HG03066 (cell line): ENCODE results near the gene YWHAG.
"Not testable (repeated sequence)": the region's sequence is repeated elsewhere in the genome, so short reads cannot be mapped to it uniquely, and the experiment has no call there.

Source experiments
- ATAC-seq: cut with Tn5 transposase; IDR thresholded peaks from one replicate; pipeline ENCODE4 v1.9.1; 2021; ENCODE audit warnings: low read depth; ENCODE audit not compliant: unreplicated experiment

Gene YWHAG

DNA sequence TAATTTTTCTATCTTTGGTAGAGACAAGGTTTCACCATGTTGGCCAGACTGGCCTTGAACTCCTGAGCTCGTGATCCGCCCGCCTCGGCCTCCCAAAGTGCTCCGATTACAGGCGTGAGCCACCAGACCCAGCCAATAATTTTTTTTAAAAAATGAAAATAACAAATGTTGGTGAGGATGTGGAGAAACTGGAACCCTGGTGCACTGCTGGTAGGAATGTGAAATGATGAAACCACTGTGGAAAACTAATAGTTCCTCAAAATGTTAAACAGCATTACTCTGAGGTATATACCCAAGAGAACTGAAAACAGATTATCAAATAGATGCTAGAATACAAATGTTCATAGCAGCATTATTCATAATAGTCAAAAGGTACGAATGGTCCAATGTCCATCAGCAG is 23.0 kb upstream of the YWHAG start:
- ATAC-seq: no peak

GRCh38 chr7:76380623-76380966 is 21.8 kb upstream of the YWHAG start:
- no peak for ATAC-seq

GRCh38 chr7:76377186-76377918 is 18.6 kb upstream of the YWHAG start:
- ATAC-seq: no peak

DNA sequence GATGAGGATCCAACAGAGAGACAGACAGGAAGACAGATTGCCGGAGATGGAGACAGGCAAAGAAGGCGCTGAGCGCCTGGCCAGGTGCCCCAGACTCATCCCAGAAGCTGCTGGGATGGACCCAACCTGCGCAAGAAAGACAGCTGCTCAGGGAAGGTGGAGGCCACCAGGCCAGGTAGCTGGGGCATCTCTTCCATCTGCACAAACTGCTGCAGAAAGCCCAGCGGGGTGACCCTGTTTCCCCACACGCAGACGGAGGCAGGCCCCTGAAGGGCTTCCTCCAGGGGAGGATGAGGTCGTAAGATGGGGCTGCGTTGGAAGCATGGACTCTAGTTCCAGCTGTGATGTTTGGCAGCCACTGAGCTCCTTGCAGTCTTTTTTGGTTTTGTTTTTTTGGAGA is 16.5 kb upstream of the YWHAG start:
- no peak for ATAC-seq

- no peak for ATAC-seq
Measured at GRCh38 chr7:76372984-76373833, 14.4 kb upstream of the YWHAG start.

- ATAC-seq: no peak
Measured at GRCh38 chr7:76371396-76371795, 12.6 kb upstream of the YWHAG start.

- ATAC-seq: no peak
Measured at GRCh38 chr7:76369018-76369417, 10.2 kb upstream of the YWHAG start.

DNA sequence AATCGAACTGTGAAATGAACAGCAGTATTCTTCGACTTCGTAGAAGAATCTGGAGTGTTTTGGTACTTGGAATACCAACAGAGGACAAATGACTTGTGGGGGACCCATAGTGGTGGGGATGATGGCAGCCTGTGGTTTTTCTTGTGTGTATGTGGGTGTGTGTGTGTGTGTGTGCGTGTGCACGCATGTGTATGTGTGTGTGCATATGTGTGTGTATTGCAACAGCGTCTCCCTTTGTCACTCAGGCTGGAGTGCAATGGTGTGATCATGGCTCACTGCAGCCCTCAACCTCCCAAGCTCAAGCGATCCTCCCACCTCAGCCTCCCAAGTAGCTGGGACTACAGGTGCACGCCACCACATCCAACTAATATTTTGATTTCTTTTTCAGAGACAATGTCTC is 9.4 kb upstream of the YWHAG start:
- ATAC-seq: no peak

DNA sequence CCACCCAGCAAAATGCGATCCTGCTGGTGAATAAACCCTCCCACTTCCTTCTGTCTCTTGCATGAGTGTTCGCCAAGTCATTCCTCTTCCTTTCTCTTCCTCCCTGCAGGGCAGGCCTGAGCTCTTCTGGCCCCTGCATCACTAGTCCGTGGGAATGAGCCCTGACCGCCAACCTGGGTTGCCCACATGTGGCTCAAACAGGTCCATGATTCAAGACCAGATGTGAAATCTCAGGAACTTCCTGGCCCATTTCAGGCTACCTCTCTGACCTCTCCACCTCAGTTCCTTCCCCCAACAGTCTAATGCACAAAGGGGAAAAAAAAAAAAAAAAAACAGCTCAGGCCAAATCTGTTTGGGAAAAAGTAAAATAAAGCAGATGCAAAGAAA is 5.4 kb upstream of the YWHAG start:
- peak; percentile 2 for ATAC-seq

- not testable (repeated sequence) for ATAC-seq
Measured at GRCh38 chr7:76363754-76364153, 5.0 kb upstream of the YWHAG start.

DNA sequence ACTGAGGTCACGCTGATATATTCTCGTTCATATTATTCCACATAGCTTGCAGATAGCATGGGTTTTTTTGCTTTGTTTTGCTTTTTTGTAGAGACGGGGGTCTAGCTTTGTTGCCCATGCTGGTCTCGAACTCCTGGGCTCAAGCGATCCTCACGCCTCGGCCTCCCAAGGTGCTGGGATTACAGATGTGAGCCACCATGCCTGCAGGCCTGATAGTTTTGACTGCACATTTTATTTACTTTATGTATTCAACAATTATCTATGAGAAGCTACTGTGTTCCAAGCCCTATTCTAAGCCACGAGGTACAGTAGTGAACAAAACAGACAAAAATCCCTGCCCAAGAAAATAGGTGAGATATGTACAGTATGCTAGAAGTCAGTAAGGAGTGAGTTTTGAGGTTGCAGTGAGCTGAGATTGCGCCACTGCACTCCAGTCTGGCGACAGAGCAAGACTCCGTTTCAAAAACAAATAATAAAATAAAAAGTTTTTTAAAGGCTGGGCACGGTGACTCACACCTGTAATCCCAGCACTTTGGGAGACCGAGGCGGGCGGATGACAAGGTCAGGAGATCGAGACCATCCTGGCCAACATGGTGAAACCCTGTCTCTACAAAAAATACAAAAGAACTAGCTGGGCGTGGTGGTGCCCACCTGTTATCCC is 1.3 kb upstream of the YWHAG start:
- ATAC-seq: no peak

GRCh38 chr7:76359111-76359977 is 553 bp upstream of the YWHAG start:
- ATAC-seq: peak; percentile 89

DNA sequence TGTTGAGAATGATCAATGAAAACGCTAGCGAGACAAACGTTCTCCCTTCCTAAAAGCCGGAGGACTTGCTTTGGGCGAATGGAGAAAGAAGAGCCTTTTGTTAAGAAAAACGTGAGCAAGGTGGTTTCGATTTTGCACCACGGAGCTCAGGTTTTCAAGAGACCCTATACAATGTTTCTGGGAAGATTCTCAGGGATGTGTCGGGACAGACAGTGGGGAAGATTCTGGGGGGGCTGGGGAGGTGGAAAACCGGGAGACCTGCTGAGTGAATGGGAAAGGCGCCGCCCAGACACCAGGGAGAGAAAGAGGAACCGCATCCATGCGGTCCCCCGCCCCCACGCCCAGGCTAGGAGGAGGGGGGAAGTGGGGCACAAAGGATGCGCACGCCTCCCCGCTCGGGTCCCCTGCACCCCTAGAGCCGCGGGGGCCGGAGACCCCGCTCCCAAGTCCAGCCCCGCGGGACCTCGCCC is 745 bp downstream of the YWHAG start:
- peak; percentile 27 for ATAC-seq

- no peak for ATAC-seq
Measured at GRCh38 chr7:76357475-76358010, 1.2 kb downstream of the YWHAG start.

GRCh38 chr7:76356823-76357222 is 2.0 kb downstream of the YWHAG start:
- no peak for ATAC-seq

DNA sequence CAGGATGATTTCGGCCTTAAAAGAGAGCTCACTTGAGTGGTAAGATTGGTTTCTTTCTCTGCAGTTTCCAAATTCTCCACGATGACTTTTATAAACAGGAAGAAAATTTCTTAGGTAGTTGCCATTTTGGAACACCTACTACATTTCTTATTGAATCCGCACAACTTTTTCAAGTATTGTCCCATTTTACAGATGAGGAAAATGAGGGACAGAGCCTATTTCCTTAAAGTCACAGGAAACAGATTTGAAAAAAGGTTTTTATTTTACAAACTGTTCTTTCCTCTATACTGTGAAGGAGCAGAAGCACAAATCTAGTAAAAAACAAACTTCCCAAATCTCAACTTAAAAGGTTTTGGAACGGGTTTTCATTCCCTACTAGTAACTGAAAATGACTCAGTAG is 2.7 kb downstream of the YWHAG start:
- ATAC-seq: no peak

DNA sequence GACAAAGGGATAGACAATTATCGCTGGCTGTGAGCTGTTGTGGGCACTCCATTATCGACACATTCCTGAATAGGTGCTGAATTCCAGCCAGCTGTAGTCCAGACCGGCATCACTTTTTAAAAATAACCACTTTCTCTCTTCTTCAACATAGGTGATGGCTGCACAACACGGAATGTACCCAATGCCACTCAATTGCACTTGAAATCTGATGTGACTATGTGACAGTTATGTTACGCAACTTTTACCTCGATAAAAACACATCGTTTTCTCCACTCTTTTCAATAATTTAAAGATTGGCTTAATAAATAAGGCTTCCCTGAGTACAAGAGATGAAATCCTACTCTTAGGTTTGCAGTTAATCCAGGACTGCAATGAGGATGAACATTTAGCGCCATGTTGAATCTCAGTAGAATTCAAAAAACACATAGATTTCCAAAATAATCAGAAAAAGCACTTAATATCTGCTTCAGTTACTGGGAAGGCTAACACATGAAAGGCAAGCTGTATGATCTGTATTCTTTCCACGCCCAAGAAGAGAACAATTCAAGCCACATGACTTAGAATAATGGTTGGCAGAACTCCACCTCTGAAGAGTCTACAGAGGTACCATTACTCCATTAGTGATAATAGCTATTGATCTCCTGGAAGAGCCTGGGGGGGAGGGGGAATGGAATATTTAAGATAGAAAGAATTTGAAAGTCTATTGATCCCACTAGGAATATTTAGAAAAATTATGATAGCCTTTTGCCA is 3.6 kb downstream of the YWHAG start:
- no peak for ATAC-seq

- ATAC-seq: no peak
Measured at GRCh38 chr7:76354516-76354915, 4.3 kb downstream of the YWHAG start.

DNA sequence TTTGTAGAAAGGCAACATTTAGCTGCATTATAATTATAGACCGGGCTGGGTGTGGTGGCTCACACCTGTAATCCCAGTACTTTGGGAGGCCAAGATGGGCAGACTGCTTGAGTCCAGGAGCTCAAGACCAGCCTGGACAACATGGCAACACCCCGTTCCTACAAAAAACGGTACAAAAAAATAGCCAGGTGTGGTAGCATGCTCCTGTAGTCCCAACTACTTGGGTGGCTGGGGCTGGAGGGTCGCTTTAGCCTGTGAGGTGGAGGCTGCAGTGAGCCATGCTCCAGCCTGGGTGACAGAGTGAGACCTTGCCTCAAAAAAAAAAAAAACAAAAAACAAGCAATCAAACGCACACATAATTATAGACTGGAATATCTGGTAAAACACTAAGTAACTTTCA is 5.0 kb downstream of the YWHAG start:
- no peak for ATAC-seq

GRCh38 chr7:76352193-76352592 is 6.6 kb downstream of the YWHAG start:
- no peak for ATAC-seq
